Mucosa of descending colon (tissue), 3 donors: ENCODE measurements around the gene BCAN. TPM values are rescaled to one million over a fixed set of nuclear protein-coding genes. Genes with fewer than 3 reads are reported as not detected.
A peak's percentile ranks its signal among the peaks of the same experiment; 100 is the strongest.

ENCODE experiments used
- ATAC-seq: fragments of 200-7000 bp; cut with Tn5 transposase; one replicate; pipeline ENCODE4 v1.9.1; 2020; ENCODE audit warnings: mild to moderate bottlenecking, moderate library complexity
- DNase-seq, 3 donors: peaks; one replicate each; pipeline ENCODE4 v3.0.0-alpha.2; 2020
- H3K36me3 ChIP-seq: fragments of 200-600 bp; one replicate; pipeline ENCODE4 v1.8.0; 2021; ENCODE audit warnings: low read depth, mild to moderate bottlenecking
- H3K4me1 ChIP-seq: fragments of 200-600 bp; one replicate; pipeline ENCODE4 v1.8.0; 2021; ENCODE audit warnings: low read depth, mild to moderate bottlenecking
- H3K4me3 ChIP-seq: fragments of 200-600 bp; one replicate; pipeline ENCODE4 v1.8.0; 2021; ENCODE audit warnings: mild to moderate bottlenecking
- H3K9me3 ChIP-seq: fragments of 200-600 bp; one replicate; pipeline ENCODE4 v1.8.0; 2021; ENCODE audit warnings: mild to moderate bottlenecking
- CTCF ChIP-seq: fragments of 200-600 bp; IDR thresholded peaks from one replicate; pipeline ENCODE4 v1.8.0; 2022; ENCODE audit warnings: antibody characterized with exemption, mild to moderate bottlenecking
- intact Hi-C, 2 donors: fragments of 100-400 bp; cut with DNase I in 1 of 2; cut with micrococcal nuclease in 1 of 2; formaldehyde crosslinking; loops; one replicate each; pipeline versions ENCODE4 v1.11.0 to v1.11.1; 2022; cut with DNase I, micrococcal nuclease
- total RNA-seq, 3 donors: library from RNA; stranded (reverse); fragmentation: NEBNext Ultra II Directional in 2 of 3; extraction: Animal tissue kit (Norgen Biotek cat#: 25700) in 2 of 3; gene quantifications; one replicate each; pipeline versions ENCODE4 v1.2.1 to v1.2.4, GENCODE V29; 2021 to 2023
- donor health status: DM: no; HTN: no; CAD: no; lungs with moderate emphysema.
- donor health status: DM: no; HTN: no; CAD: no.
- donor health status: DM: no; HTN: yes; CAD: no.

Gene BCAN
- total RNA-seq, 3 donors from 2014 or later = 0.14 to 0.79 TPM; not detected in 1

- intact Hi-C loops = loop anchor here in 1 of 2 donors (5.0 kb wide), 1 partner anchor 38 kb away; the partner anchor contains the start of genes ISG20L2 and METTL25B
- no peak overlapping the region for H3K4me3 ChIP-seq
- H3K36me3 ChIP-seq = no peaks in the 10 kb centered on the region
- DNase-seq = peak; percentile 68 to 82 (median 80)
- peaks cover 16% of the 10 kb centered on the region for H3K4me1 ChIP-seq
- no peaks in the 10 kb centered on the region for H3K9me3 ChIP-seq
- peak; percentile 84 for TF ChIP-seq CTCF
- peak; percentile 89 for ATAC-seq
These were observed 47.4 kb downstream of the BCAN start for GRCh38 chr1:156689035-156689952.

- H3K36me3 ChIP-seq = no peaks in the 10 kb centered on the region
- H3K4me3 ChIP-seq = no peak overlapping the region
- ATAC-seq = no peak
- no peak for DNase-seq
- intact Hi-C loops = loop anchor here in 1 of 2 donors (5.0 kb wide), 1 partner anchor 37 kb away; the partner anchor contains the start of genes ISG20L2 and METTL25B
- TF ChIP-seq CTCF = no peak
- H3K4me1 ChIP-seq = peaks cover 16% of the 10 kb centered on the region
- no peaks in the 10 kb centered on the region for H3K9me3 ChIP-seq
These were observed 48.2 kb downstream of the BCAN start for GRCh38 chr1:156689953-156690674.

- no peak for TF ChIP-seq CTCF
- Histone ChIP-seq H3K4me1 (peaks cover 16% of the 10 kb centered on the region), H3K4me3 (no peak overlapping the region), H3K9me3 (no peaks in the 10 kb centered on the region), H3K36me3 (no peaks in the 10 kb centered on the region)
- no peak for ATAC-seq
- intact Hi-C loops = no loop called here
- no peak for DNase-seq
These were observed 48.7 kb downstream of the BCAN start for GRCh38 chr1:156690675-156691036.

GRCh38 chr1:156691191-156691590 is 49.3 kb downstream of the BCAN start:
- ATAC-seq (no peak), DNase-seq (no peak)
- TF ChIP-seq CTCF = no peak
- Histone ChIP-seq H3K9me3 (no peaks in the 10 kb centered on the region), H3K36me3 (no peaks in the 10 kb centered on the region), H3K4me3 (no peak overlapping the region), H3K4me1 (peaks cover 16% of the 10 kb centered on the region)
- intact Hi-C loops = no loop called here

GRCh38 chr1:156691665-156692440 is 49.9 kb downstream of the BCAN start:
- Histone ChIP-seq H3K36me3 (no peaks in the 10 kb centered on the region), H3K4me3 (no peak overlapping the region), H3K4me1 (peaks cover 16% of the 10 kb centered on the region), H3K9me3 (no peaks in the 10 kb centered on the region)
- TF ChIP-seq CTCF = no peak
- DNase-seq (no peak), ATAC-seq (no peak)
- intact Hi-C loops = no loop called here
